HepG2 (cell line): ENCODE measurements around the gene ZFP69. TPM values are rescaled to one million over a fixed set of nuclear protein-coding genes. Genes with fewer than 3 reads are reported as not detected.

ENCODE experiments used
- FOXK2 ChIP-seq: fragments of 450-650 bp; IDR thresholded peaks from 2 replicates; pipeline ENCODE4 v1.6.1; 2016
- MED13 ChIP-seq: sonication (generic); formaldehyde crosslinking; IDR thresholded peaks from 2 replicates; pipeline ENCODE4 v1.5.0; 2020; ENCODE audit warnings: missing genetic modification reagents
- PAF1 ChIP-seq: IDR thresholded peaks from 2 replicates; pipeline ENCODE4 v1.6.1; 2016; ENCODE audit warnings: missing genetic modification reagents, missing compliant biosample characterization
- PAX8 ChIP-seq: sonication (generic); formaldehyde crosslinking; IDR thresholded peaks from 2 replicates; pipeline ENCODE4 v1.8.0; 2022; ENCODE audit warnings: mild to moderate bottlenecking, missing genetic modification reagents, borderline replicate concordance
- POLR2A ChIP-seq, 2 experiments: IDR thresholded peaks; 2 replicates each; pipeline ENCODE4 v1.6.1; 2011; ENCODE audit warnings: low read depth in 2 of 2, low read length in 2 of 2, mild to moderate bottlenecking in 1 of 2, moderate library complexity in 1 of 2; ENCODE audit not compliant: insufficient read depth in 1 of 2
- RERE ChIP-seq: IDR thresholded peaks from 2 replicates; pipeline ENCODE4 v1.6.1; 2016; ENCODE audit warnings: low read depth, missing genetic modification reagents, missing compliant biosample characterization
- TFDP1 ChIP-seq: IDR thresholded peaks from 2 replicates; pipeline ENCODE4 v1.6.1; 2016; ENCODE audit warnings: missing compliant biosample characterization, missing genetic modification reagents, borderline replicate concordance
- ZKSCAN5 ChIP-seq: sonication (generic); formaldehyde crosslinking; IDR thresholded peaks from 2 replicates; pipeline ENCODE4 v1.5.1; 2020; ENCODE audit warnings: mild to moderate bottlenecking, missing genetic modification reagents
- ZNF598 ChIP-seq: sonication (generic); formaldehyde crosslinking; IDR thresholded peaks from 2 replicates; pipeline ENCODE4 v1.5.1; 2020; ENCODE audit warnings: mild to moderate bottlenecking, missing genetic modification reagents, borderline replicate concordance
- ZNF737 ChIP-seq: sonication (generic); formaldehyde crosslinking; IDR thresholded peaks from 2 replicates; pipeline ENCODE4 v1.5.0; 2020; ENCODE audit warnings: missing genetic modification reagents, mild to moderate bottlenecking, borderline replicate concordance
- polyA plus RNA-seq, 8 experiments: library from polyadenylated mRNA; depleted of rRNA in 3 of 8; stranded (reverse) in 7 of 8; unstranded in 1 of 8; fragments of >200 nt; fragmentation: Illumina TruSeq in 4 of 8; extraction: Trizol in 4 of 8; gene quantifications; 2 replicates each; pipeline versions ENCODE4 v1.2.1 to v1.2.3, GENCODE V29; 2011 to 2016; ENCODE audit warnings: low read depth in 4 of 8, missing spikeins in 1 of 8, mixed read lengths in 1 of 8; ENCODE audit not compliant: insufficient read depth in 1 of 8
- total RNA-seq, 5 experiments: library from RNA; depleted of rRNA; stranded (reverse); fragments of >200 nt; fragmentation: Illumina TruSeq; extraction: Trizol; gene quantifications; 2 replicates each; pipeline ENCODE4 v1.2.3, GENCODE V29; 2016; ENCODE audit warnings: low read depth in 1 of 5
- TF ChIP-seq, protein P1 (sequence below): sonication (generic); formaldehyde crosslinking; IDR thresholded peaks from 2 replicates; pipeline ENCODE4 v1.4.0; 2020; ENCODE audit warnings: missing genetic modification reagents
- TF ChIP-seq, protein P2 (sequence below): sonication (generic); formaldehyde crosslinking; IDR thresholded peaks from 2 replicates; pipeline ENCODE4 v1.8.1; 2022; ENCODE audit warnings: low read depth, mild to moderate bottlenecking, missing genetic modification reagents
- TF ChIP-seq, protein P3 (sequence below): fragments of 450-650 bp; IDR thresholded peaks from 2 replicates; pipeline ENCODE4 v1.6.1; 2017; ENCODE audit warnings: mild to moderate bottlenecking

Gene ZFP69
- total and polyA plus RNA-seq, 2 of the 13 experiments (the other 11 are each of a cell fraction or from before 2014, with no cell fraction given) = 2.6 to 5.6 TPM

GRCh38 chr1:40449684-40450494 is 27.2 kb upstream of the ZFP69 start, which contains the start of gene ZFP69B (continued):
- peak; percentile 79; the same call in 1 of the 2 replicates for TF ChIP-seq TFDP1 (CRISPR knock-in tag)
- TF ChIP-seq FOXK2 = no peak
- TF ChIP-seq ZNF598 (CRISPR knock-in tag) = 0 out of 2 replicates have a peak, but pooled peaks have one; percentile 57
- no peak for TF ChIP-seq PAX8 (CRISPR knock-in tag)
- TF ChIP-seq, protein P1, sequence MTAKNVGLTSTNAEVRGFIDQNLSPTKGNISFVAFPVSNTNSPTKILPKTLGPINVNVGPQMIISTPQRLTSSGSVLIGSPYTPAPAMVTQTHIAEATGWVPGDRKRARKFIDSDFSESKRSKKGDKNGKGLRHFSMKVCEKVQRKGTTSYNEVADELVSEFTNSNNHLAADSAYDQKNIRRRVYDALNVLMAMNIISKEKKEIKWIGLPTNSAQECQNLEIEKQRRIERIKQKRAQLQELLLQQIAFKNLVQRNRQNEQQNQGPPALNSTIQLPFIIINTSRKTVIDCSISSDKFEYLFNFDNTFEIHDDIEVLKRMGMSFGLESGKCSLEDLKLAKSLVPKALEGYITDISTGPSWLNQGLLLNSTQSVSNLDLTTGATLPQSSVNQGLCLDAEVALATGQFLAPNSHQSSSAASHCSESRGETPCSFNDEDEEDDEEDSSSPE (CRISPR knock-in tag) = no peak; the same call in none of the 2 replicates
- TF ChIP-seq RERE (CRISPR knock-in tag) = no peak
- TF ChIP-seq, protein P2, sequence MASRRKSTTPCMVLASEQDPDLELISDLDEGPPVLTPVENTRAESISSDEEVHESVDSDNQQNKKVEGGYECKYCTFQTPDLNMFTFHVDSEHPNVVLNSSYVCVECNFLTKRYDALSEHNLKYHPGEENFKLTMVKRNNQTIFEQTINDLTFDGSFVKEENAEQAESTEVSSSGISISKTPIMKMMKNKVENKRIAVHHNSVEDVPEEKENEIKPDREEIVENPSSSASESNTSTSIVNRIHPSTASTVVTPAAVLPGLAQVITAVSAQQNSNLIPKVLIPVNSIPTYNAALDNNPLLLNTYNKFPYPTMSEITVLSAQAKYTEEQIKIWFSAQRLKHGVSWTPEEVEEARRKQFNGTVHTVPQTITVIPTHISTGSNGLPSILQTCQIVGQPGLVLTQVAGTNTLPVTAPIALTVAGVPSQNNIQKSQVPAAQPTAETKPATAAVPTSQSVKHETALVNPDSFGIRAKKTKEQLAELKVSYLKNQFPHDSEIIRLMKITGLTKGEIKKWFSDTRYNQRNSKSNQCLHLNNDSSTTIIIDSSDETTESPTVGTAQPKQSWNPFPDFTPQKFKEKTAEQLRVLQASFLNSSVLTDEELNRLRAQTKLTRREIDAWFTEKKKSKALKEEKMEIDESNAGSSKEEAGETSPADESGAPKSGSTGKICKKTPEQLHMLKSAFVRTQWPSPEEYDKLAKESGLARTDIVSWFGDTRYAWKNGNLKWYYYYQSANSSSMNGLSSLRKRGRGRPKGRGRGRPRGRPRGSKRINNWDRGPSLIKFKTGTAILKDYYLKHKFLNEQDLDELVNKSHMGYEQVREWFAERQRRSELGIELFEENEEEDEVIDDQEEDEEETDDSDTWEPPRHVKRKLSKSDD (CRISPR knock-in tag) = peak; percentile 70; the same call in 1 of the 2 replicates
- no peak for TF ChIP-seq ZNF737
- no peak for TF ChIP-seq MED13 (CRISPR knock-in tag)
- peak; percentile 61 to 83; a peak in 3 of 4 replicates for TF ChIP-seq POLR2A (IDR thresholded peaks at IDR 0.05; ENCODE audit: insufficient read depth in 1 of 2, low read depth in 2 of 2, low read length in 2 of 2)
- TF ChIP-seq PAF1 (CRISPR knock-in tag) = no peak
- no peak for TF ChIP-seq ZKSCAN5 (CRISPR knock-in tag)
- TF ChIP-seq, protein P3, sequence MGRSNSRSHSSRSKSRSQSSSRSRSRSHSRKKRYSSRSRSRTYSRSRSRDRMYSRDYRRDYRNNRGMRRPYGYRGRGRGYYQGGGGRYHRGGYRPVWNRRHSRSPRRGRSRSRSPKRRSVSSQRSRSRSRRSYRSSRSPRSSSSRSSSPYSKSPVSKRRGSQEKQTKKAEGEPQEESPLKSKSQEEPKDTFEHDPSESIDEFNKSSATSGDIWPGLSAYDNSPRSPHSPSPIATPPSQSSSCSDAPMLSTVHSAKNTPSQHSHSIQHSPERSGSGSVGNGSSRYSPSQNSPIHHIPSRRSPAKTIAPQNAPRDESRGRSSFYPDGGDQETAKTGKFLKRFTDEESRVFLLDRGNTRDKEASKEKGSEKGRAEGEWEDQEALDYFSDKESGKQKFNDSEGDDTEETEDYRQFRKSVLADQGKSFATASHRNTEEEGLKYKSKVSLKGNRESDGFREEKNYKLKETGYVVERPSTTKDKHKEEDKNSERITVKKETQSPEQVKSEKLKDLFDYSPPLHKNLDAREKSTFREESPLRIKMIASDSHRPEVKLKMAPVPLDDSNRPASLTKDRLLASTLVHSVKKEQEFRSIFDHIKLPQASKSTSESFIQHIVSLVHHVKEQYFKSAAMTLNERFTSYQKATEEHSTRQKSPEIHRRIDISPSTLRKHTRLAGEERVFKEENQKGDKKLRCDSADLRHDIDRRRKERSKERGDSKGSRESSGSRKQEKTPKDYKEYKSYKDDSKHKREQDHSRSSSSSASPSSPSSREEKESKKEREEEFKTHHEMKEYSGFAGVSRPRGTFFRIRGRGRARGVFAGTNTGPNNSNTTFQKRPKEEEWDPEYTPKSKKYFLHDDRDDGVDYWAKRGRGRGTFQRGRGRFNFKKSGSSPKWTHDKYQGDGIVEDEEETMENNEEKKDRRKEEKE = no peak
